Left lung (tissue), 10 donors: ENCODE data around the gene SLC38A8. TPM values are rescaled to one million over a fixed set of nuclear protein-coding genes. Genes with fewer than 3 reads are reported as not detected.

Experiments
- ATAC-seq: fragments of 200-7000 bp; cut with Tn5 transposase; one replicate; pipeline ENCODE4 v1.9.1; 2020; ENCODE audit warnings: moderate library complexity
- DNase-seq, 4 donors: peaks; one replicate each; pipeline ENCODE4 v3.0.0-alpha.2; 2013 to 2020
- H3K27ac ChIP-seq, 2 donors: fragments of 200-600 bp; sonication (generic) in 1 of 2; one replicate each; pipeline versions ENCODE4 v1.5.0 to v1.8.0; 2020 to 2021
- H3K27me3 ChIP-seq, 2 donors: fragments of 200-600 bp; sonication (generic) in 1 of 2; one replicate each; pipeline versions ENCODE4 v1.5.0 to v1.8.0; 2020 to 2021
- H3K36me3 ChIP-seq, 2 donors: fragments of 200-600 bp; sonication (generic) in 1 of 2; one replicate each; pipeline versions ENCODE4 v1.5.0 to v1.8.0; 2020 to 2021
- H3K4me1 ChIP-seq, 2 donors: fragments of 200-600 bp; one replicate each; pipeline ENCODE4 v1.8.0; 2021
- H3K4me3 ChIP-seq, 2 donors: fragments of 200-600 bp; sonication (generic) in 1 of 2; one replicate each; pipeline versions ENCODE4 v1.5.0 to v1.8.0; 2020 to 2021; ENCODE audit warnings: mild to moderate bottlenecking in 1 of 2
- H3K9me3 ChIP-seq, 2 donors: fragments of 200-600 bp; sonication (generic) in 1 of 2; one replicate each; pipeline versions ENCODE4 v1.5.0 to v1.8.0; 2020 to 2021
- intact Hi-C, 2 donors: fragments of 100-400 bp; cut with DNase I; formaldehyde crosslinking; loops; one replicate each; pipeline versions ENCODE4 v1.11.2 to v1.14.2; 2022
- polyA plus RNA-seq, 6 donors: library from polyadenylated mRNA; unstranded; fragments of 120-200 nt; gene quantifications; one replicate each; pipeline ENCODE4 v1.2.1, GENCODE V29; 2013; ENCODE audit not compliant: insufficient read length in 6 of 6
- total RNA-seq, 2 donors: library from RNA; stranded (reverse); fragmentation: NEBNext Ultra II Directional; extraction: Animal tissue kit (Norgen Biotek cat#: 25700); gene quantifications; one replicate each; pipeline ENCODE4 v1.2.1, GENCODE V29; 2021
- TF ChIP-seq, protein P1 (sequence below), 2 donors: fragments of 200-600 bp; sonication (generic) in 1 of 2; IDR thresholded peaks; one replicate each; pipeline versions ENCODE4 v1.5.0 to v1.8.0; 2021; ENCODE audit warnings: antibody characterized with exemption in 2 of 2
- donor health status: DM: no; HTN: yes; CAD: no.
- donor health status: DM: no; HTN: no; CAD: no.

Gene SLC38A8
- total and polyA plus RNA-seq, 8 donors = 0.65 TPM; not detected in 7

DNA sequence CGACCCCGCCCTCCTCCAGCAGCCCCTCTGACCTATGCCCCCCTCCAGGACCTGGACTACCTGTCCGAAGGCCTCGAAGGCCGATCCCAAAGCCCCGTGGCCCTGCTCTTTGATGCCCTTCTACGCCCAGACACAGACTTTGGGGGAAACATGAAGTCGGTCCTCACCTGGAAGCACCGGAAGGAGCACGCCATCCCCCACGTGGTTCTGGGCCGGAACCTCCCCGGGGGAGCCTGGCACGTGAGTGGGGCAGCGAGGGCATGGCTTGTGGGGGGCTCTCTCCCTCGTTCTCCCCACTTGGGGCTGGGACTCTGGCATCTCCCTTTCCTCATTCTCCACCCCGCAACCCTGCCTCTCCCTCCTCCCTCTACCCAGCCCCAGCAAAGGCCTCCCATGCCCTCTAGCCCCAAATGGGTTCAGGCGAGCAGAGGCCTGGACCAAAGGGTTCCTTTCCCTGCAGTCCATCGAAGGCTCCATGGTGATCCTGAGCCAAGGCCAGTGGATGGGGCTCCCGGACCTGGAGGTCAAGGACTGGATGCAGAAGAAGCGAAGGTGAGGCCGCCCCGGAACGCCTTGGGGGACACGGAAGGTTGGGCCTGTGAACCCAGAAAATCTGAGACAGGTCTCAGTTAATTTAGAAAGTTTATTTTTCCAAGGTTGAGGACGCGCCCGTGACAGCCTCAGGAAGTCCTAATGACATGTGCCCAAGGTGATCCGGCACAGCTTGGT is 81.9 kb downstream of the SLC38A8 start:
- H3K4me1 ChIP-seq = peaks cover 0 to 8% of the 10 kb centered on the region in 2 donors
- peak in 1 of 4 donors; percentile 64 for DNase-seq
- TF ChIP-seq, protein P1, sequence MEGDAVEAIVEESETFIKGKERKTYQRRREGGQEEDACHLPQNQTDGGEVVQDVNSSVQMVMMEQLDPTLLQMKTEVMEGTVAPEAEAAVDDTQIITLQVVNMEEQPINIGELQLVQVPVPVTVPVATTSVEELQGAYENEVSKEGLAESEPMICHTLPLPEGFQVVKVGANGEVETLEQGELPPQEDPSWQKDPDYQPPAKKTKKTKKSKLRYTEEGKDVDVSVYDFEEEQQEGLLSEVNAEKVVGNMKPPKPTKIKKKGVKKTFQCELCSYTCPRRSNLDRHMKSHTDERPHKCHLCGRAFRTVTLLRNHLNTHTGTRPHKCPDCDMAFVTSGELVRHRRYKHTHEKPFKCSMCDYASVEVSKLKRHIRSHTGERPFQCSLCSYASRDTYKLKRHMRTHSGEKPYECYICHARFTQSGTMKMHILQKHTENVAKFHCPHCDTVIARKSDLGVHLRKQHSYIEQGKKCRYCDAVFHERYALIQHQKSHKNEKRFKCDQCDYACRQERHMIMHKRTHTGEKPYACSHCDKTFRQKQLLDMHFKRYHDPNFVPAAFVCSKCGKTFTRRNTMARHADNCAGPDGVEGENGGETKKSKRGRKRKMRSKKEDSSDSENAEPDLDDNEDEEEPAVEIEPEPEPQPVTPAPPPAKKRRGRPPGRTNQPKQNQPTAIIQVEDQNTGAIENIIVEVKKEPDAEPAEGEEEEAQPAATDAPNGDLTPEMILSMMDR (IDR thresholded peaks at IDR 0.05) = no peak
- no peaks in the 10 kb centered on the region for H3K27me3 ChIP-seq
- ATAC-seq = no peak
- peaks cover 0 to 79% of the 10 kb centered on the region in 2 donors for H3K36me3 ChIP-seq
- intact Hi-C loops = loop anchor here in 1 of 2 donors (10.0 kb wide), 1 partner anchor 224 kb away; the partner anchor contains the start of gene TAF1C
- no peak overlapping the region for H3K4me3 ChIP-seq
- no peak overlapping the region for H3K27ac ChIP-seq
- H3K9me3 ChIP-seq = no peaks in the 10 kb centered on the region

Other genes with a start within 250 kb of the SLC38A8 start
- 100 to 1,000 TPM; 118 TPM for gene HSBP1, start 234.8 kb downstream of the SLC38A8 start, total RNA-seq
- gene HSBP1, start 234.8 kb downstream of the SLC38A8 start, polyA plus RNA-seq = 100 to 1,000 TPM; 162 to 184 (median 175) TPM
- gene MLYCD, start 143.7 kb downstream of the SLC38A8 start, total RNA-seq = 1 to 10 TPM; 6.4 to 6.6 TPM
- gene MLYCD, start 143.7 kb downstream of the SLC38A8 start, polyA plus RNA-seq = 1 to 10 TPM; 3.4 to 4.7 (median 3.9) TPM
- gene OSGIN1, start 89.6 kb downstream of the SLC38A8 start, total RNA-seq = 10 to 100 TPM in 1 of 2 donors, 1 to 10 TPM in 1; 9.4 to 18.0 TPM
- 1 to 10 TPM in 1 of 6 donors, under 1 TPM in 5; 0.47 to 1.2 (median 0.57) TPM for gene OSGIN1, start 89.6 kb downstream of the SLC38A8 start, polyA plus RNA-seq
- under 1 TPM; 0.17 to 0.39 TPM for gene NECAB2, start 74.6 kb downstream of the SLC38A8 start, total RNA-seq
- gene NECAB2, start 74.6 kb downstream of the SLC38A8 start, polyA plus RNA-seq = under 1 TPM; 0.20 to 0.79 (median 0.45) TPM
- 100 to 1,000 TPM in 1 of 2 donors, 10 to 100 TPM in 1; 86.4 to 102 TPM for gene MBTPS1, start 74.1 kb upstream of the SLC38A8 start, total RNA-seq
- 100 to 1,000 TPM; 107 to 121 (median 119) TPM for gene MBTPS1, start 74.1 kb upstream of the SLC38A8 start, polyA plus RNA-seq
- 10 to 100 TPM; 26.0 to 27.8 TPM for gene HSDL1, start 102.4 kb upstream of the SLC38A8 start, total RNA-seq
- 10 to 100 TPM; 38.0 to 45.9 (median 42.6) TPM for gene HSDL1, start 102.4 kb upstream of the SLC38A8 start, polyA plus RNA-seq
- 10 to 100 TPM in 1 of 2 donors, under 1 TPM in 1; 0.85 to 10.3 TPM for gene DNAAF1, start 102.5 kb upstream of the SLC38A8 start, total RNA-seq
- 10 to 100 TPM in 4 of 6 donors, 1 to 10 TPM in 2; 4.1 to 22.3 (median 13.5) TPM for gene DNAAF1, start 102.5 kb upstream of the SLC38A8 start, polyA plus RNA-seq
- 10 to 100 TPM; 49.2 to 50.0 TPM for gene TAF1C, start 144.3 kb upstream of the SLC38A8 start, total RNA-seq
- 10 to 100 TPM; 37.5 to 66.1 (median 56.1) TPM for gene TAF1C, start 144.3 kb upstream of the SLC38A8 start, polyA plus RNA-seq
- gene ADAD2, start 148.4 kb upstream of the SLC38A8 start, total RNA-seq = under 1 TPM; 0.09 to 0.24 TPM
- 1 to 10 TPM in 1 of 6 donors, under 1 TPM in 5; 0.32 to 1.4 (median 0.68) TPM for gene ADAD2, start 148.4 kb upstream of the SLC38A8 start, polyA plus RNA-seq
- gene KCNG4, start 197.2 kb upstream of the SLC38A8 start, total RNA-seq = not detected
- under 1 TPM in 5 of 6 donors, not detected in 1; 0.03 to 0.06 (median 0.04) TPM for gene KCNG4, start 197.2 kb upstream of the SLC38A8 start, polyA plus RNA-seq